Ishikawa (cell line): ENCODE data around the gene SLC15A3.

ENCODE experiments used
- CEBPB ChIP-seq: IDR thresholded peaks from 2 replicates; pipeline ENCODE4 v1.6.1; 2012
- CREB1 ChIP-seq: IDR thresholded peaks from 2 replicates; pipeline ENCODE4 v1.6.1; 2012; ENCODE audit warnings: low read depth
- EGR1 ChIP-seq: IDR thresholded peaks from 2 replicates; pipeline ENCODE4 v1.6.1; 2012
- EP300 ChIP-seq: IDR thresholded peaks from 2 replicates; pipeline ENCODE4 v1.6.1; 2012; ENCODE audit warnings: borderline replicate concordance
- FOXM1 ChIP-seq: IDR thresholded peaks from 2 replicates; pipeline ENCODE4 v1.6.1; 2012; ENCODE audit warnings: low read depth, borderline replicate concordance
- MAX ChIP-seq: IDR thresholded peaks from 2 replicates; pipeline ENCODE4 v1.6.1; 2012
- NFIC ChIP-seq: IDR thresholded peaks from 2 replicates; pipeline ENCODE4 v1.6.1; 2012
- RAD21 ChIP-seq: IDR thresholded peaks from 2 replicates; pipeline ENCODE4 v1.6.1; 2012; ENCODE audit warnings: low read depth
- REST ChIP-seq: IDR thresholded peaks from 2 replicates; pipeline ENCODE4 v1.6.1; 2012; ENCODE audit warnings: low read depth, mild to moderate bottlenecking
- TAF1 ChIP-seq: IDR thresholded peaks from 2 replicates; pipeline ENCODE4 v1.6.1; 2012; ENCODE audit warnings: low read depth, mild to moderate bottlenecking
- TCF12 ChIP-seq: IDR thresholded peaks from 2 replicates; pipeline ENCODE4 v1.6.1; 2012; ENCODE audit warnings: low read depth
- TEAD4 ChIP-seq: IDR thresholded peaks from 2 replicates; pipeline ENCODE4 v1.6.1; 2012
- USF1 ChIP-seq: IDR thresholded peaks from 2 replicates; pipeline ENCODE4 v1.6.1; 2012
- YY1 ChIP-seq: IDR thresholded peaks from 2 replicates; pipeline ENCODE4 v1.6.1; 2012; ENCODE audit warnings: low read depth
- ZBTB7A ChIP-seq: IDR thresholded peaks from 2 replicates; pipeline ENCODE4 v1.6.1; 2012; ENCODE audit warnings: low read depth

The SLC15A3 gene

GRCh38 chr11:60953781-60954180, 1.8 kb upstream of the SLC15A3 start:
- TF ChIP-seq FOXM1 (no peak), TAF1 (no peak), ZBTB7A (no peak), REST (no peak), TCF12 (no peak), CREB1 (no peak), YY1 (no peak), TEAD4 (no peak), USF1 (no peak), NFIC (no peak), EGR1 (no peak), RAD21 (no peak), CEBPB (no peak), EP300 (no peak), MAX (no peak)

- no peak for TF ChIP-seq CREB1
- no peak for TF ChIP-seq EGR1
- no peak for TF ChIP-seq RAD21
- no peak for TF ChIP-seq NFIC
- no peak for TF ChIP-seq MAX
- no peak for TF ChIP-seq TEAD4
- no peak for TF ChIP-seq FOXM1
- TF ChIP-seq REST = no peak
- TF ChIP-seq YY1 = no peak
- TF ChIP-seq CEBPB = no peak
- TF ChIP-seq TAF1 = no peak
- TF ChIP-seq USF1 = no peak
- no peak for TF ChIP-seq ZBTB7A
- no peak for TF ChIP-seq EP300
- no peak for TF ChIP-seq TCF12
Measured at GRCh38 chr11:60952742-60953170, 780 bp upstream of the SLC15A3 start.

- TF ChIP-seq CEBPB (no peak), EGR1 (no peak)
Measured at GRCh38 chr11:60951606-60951903, 421 bp downstream of the SLC15A3 start.

- no peak for TF ChIP-seq ZBTB7A
- TF ChIP-seq FOXM1 = no peak
- TF ChIP-seq NFIC = no peak
- TF ChIP-seq RAD21 = no peak
- TF ChIP-seq EP300 = no peak
- no peak for TF ChIP-seq EGR1
Measured at GRCh38 chr11:60950933-60951605, 907 bp downstream of the SLC15A3 start.

- TF ChIP-seq USF1 (no peak), NFIC (no peak), FOXM1 (no peak), ZBTB7A (no peak), MAX (no peak), TCF12 (no peak), TAF1 (no peak), EGR1 (no peak), CREB1 (no peak), EP300 (no peak), RAD21 (no peak), TEAD4 (no peak)
Measured at GRCh38 chr11:60950024-60950423, 2.0 kb downstream of the SLC15A3 start.

- TF ChIP-seq TAF1 = no peak
- TF ChIP-seq REST = no peak
- no peak for TF ChIP-seq FOXM1
- TF ChIP-seq CREB1 = no peak
- no peak for TF ChIP-seq EGR1
- TF ChIP-seq YY1 = no peak
- no peak for TF ChIP-seq RAD21
- TF ChIP-seq TEAD4 = no peak
- no peak for TF ChIP-seq NFIC
- TF ChIP-seq CEBPB = no peak
Measured at GRCh38 chr11:60948250-60948649, 3.7 kb downstream of the SLC15A3 start.
